Measurements from ENCODE around the gene VPS41.
A peak's percentile ranks its signal among the peaks of the same experiment; 100 is the strongest.

VPS41 gene

DNA sequence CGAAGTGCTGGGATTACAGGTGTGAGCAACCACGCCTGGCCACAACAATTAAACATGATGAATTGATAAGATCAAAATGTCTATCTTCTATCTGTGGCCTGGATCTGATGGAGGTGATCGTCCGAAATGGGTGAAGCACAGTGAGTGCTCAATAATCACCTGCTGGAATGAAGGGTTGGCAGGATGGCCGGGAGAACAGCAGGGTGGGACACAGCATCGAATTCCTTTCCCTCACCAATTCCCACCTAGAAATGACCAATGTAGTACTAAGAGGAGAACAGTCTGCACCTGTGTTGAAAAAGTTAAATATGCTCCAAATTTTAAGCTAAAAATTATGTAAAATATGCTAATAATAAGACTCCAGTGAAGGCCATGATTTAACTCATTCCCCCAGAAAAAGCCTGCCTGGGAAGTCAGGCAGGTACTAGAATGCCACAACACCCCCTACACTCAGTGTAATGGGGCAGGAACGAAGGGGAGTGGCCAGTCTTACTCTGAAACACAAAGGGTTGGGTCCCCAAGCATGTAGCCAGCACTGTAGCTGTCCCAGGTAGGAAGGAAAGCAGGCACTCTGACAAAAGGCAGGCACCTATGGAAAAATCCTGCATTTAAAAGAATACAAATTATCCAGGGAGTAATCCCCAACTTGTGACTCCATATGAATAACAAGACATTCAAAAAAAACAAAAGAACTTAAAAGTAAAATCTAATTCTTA lies 110.3 kb downstream of the VPS41 start:
- no peak for DNase-seq

DNA sequence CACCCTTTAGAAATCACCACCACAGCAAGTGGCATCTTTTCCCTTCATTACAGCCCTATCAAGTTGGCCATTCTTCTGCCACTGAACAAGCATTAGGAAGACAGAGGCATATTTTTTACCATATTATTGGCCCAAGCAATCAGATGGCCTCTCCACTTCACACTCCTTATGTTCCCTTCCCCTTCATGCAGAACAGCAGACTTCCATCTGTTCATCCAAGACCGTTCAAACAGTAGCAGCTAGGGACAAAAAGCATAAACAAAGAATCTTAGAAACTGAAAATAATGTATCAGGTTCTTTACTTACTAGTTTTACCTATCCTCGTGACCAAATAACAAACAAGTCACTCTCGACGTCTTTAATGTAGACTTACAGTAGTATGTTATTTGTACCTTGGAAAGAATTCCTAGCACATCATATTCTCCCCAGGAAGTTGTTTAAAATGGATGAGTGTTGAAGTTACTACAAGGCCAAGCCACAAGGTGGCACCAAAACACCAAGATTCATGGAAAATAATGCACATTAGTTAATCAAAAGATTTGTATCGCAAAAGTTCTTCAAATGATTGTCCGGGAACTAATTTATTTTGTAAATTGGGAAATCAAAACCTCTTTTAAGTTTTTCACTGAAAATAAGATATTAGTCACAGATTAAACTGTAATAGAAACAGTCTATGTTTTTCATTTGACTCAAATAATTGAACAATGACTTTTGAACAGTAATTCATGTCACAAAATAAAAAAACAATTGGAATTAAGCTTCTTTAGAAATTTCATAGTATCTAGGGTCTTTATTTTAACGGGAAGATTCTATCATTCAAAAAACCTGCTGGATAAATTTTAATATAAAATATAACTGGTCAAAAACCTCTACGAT lies 112.1 kb downstream of the VPS41 start:
- peak; percentile 66 to 90 for DNase-seq

DNA sequence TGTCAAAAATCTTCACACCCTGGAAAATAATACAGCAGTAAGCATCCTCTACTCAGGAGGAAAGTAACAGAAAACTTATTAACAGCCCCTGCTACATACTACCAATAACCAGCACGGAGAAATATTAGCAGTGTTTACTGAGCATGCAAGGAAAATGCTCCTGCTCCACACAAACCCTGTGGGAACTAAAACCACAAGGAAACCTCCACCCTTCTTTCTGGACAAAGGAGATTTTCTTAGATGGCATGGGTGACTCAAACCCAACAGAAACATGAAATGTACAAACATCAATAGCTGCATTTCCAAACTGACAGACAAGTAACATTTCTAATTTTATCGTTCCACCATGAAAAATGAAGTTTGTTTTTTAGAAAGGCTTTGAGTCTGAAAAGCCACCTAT lies 113.4 kb downstream of the VPS41 start:
- no peak for DNase-seq

DNA sequence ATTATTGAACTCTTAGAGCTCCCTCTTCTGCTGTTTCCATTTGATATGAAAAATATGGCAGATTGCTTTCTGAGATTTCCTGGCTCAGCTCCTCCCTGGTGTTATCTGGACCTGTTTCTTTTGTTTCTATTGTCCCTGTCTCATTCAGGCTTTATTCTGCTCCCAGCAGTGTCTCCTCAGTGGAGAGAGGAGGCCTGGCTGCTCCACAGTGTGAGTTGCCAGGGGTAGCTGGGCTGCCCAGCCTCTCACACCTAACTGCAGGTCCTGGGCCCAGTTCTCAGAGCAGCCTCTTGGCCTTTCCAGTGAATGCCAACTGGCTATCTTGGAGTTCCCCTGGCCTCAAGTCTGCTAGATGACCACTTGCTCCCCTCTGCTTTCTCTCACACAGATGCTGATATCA lies 127.0 kb downstream of the VPS41 start:
- DNase-seq, result no peak

DNA sequence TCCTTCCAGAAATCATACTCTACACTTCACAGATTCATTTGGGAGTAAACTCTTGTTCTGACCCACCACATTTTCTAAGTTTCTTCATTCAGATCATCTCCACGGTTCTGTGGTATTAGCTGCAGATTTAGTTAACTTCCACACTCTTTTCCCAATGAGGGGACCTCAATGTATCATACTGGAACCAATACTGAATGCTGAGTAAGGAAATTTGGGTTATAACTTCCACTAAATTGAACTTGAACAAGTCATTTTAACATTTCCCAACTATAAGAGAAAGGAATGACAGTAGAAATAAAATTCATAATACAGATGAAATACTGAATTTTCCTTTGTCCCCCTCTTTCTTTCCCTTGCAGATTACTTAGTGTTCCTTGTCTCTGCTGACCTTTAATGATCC lies 131.4 kb downstream of the VPS41 start:
- DNase-seq, result no peak

DNA sequence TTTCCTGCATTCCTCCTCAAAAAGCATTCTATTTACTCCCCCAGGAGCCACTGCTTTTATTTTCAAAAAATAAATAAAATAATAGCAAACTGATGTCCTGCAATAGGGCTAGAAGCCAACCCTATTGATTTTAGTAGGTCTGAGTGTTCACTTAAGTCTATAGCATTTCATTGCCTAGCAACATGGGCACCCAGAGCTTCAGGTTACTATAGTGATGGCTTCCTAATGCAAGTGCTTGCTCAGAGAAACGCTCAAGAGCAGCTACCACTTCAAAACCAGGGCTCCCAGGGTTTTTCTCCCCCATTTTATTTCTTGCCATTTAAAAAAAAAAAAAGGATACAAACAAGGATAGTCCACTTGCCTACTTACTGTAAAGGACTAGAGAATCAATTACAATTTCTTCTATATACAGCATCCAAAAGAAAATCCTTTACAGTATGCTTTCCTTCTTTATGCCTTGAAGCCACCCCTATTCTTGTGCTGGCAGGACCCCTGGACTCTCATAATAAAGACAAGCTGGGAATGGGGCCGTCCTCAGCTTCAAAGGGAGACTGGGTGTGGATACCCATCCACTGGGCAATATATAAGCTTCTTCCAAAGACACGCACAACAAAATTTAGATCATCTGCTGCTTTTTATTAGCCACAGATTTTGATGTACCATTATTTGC lies 133.3 kb downstream of the VPS41 start:
- peak in 1 of 2 experiments; percentile 20 for DNase-seq

DNA sequence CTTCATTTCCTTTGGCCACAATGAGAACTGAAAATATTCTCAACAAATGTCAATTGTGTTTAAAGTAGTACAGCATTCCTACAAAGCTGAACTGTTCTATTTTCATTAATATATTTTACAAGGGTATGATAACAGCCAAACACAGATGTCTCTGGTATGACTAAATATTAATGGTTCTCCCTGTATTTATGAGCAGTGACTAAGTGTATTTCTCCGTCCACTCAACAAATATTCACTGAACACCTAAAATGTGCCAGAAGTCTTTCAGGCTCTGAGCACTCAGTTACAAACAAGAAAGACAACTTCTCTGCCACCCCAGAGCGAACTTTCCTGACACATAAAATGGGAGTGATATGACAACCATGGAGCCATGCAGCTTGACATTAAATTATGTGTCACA lies 135.6 kb downstream of the VPS41 start:
- DNase-seq, result no peak

DNA sequence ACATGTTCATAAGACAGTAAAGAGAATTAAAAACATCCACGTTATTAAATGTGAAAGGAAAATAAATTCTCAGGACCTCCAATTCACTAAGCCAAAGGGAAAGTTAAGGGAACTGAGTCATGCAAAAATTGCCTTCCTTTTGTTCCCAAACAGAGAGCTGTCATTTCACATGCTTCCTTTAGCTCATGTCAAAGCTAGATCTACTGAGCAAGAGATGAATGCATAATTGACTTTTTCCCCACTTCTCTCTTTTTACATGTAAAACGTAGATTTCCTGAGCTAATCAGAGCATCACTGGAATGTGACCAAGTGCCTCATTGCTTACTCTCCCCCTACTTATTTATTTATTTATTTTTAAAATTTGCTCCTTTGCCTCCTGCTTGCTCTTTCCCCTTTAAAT lies 148.8 kb downstream of the VPS41 start:
- no peak for DNase-seq

DNA sequence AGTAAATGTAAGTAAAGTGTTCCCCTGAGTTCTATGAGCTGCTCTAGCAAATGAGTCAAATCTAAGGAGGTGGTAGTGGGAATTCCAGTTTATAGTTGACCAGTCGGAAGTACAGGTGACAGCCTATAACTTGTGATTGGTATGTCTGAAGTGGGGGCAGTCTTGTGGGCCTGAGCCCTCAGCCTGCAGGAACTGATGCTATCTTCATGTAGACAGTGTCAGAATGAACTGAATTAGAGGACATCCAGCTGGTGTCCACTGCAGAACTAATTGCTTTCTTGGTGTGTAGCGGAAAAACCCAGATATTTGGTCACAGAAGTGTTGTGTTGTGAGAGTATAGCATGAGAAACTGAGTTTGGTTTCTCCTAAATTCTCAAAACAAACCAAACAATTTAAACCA lies 150.0 kb downstream of the VPS41 start:
- DNase-seq, result no peak

DNA sequence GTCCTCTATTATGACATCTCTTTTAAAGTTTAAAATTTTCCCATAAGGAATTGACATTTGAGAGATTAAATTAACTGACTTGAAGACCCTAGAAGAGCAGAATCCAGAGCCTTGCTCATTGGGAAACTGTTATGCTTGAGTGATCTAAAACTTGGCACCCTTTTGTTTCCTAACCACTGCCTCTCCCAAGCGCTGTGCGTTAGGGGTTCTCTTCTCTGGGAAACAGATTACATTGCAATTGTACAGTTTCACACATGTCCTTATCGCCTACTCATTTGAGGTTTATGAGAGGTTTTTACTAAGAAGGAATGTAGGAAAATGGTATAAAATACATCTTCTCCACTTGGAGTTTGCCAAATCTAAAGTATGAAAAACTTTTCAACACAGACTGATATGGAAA lies 151.1 kb downstream of the VPS41 start:
- DNase-seq, result no peak

DNA sequence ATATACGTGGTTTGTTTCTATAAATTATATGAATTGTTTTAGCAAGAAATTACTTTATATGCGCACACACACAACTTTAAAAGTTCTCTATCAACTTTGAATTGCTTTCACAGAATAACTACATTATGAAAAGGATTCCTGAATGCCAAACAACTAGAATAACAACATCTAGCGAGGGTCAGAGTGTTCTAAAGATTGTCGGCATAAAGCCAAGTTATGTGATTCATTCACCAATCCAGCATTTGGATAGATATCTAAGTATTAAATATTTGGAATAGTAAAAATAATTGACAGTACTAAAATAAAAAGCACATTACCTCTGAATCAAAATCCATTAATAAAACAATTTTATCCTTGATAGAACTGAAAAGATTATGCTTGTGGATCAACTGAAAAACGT lies 152.5 kb downstream of the VPS41 start:
- DNase-seq, result no peak

DNA sequence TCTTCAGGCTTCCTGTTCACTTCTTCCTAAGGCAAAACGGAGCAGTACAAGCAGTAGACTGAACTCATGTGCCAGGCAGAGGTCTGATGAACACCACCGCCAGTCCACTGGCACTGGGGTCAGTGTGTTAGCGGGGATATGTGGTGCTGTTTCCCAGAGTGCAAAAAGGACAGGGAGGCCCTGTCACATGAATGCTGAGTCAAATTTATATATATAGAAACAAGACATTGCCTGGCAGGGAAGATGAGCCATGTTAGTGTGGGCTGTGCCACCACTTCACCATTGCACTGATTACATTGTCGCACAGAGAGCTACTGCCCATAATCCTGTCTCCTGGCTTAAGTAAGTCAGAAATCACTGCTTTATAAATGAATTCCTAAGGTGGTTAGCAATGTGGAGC lies 155.6 kb downstream of the VPS41 start:
- DNase-seq, result no peak

DNA sequence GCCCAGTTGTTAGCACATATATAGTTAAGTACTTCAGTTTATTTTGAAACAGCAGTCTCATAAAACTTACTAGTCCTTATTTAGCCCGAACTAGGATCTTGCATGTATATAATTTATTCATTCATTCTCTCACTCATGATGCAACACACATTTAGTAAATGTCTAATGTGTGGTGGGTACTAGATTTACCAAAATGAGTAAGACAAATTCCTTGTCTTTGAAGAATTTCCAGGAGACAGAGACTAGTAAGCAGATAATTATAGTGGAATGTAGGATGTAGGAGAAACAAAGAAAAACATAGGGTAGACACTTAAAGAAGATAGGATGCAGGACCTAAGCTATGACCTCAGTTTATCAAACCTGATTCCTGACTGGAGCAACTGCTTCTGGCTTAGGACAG lies 157.6 kb downstream of the VPS41 start:
- no peak for DNase-seq

DNA sequence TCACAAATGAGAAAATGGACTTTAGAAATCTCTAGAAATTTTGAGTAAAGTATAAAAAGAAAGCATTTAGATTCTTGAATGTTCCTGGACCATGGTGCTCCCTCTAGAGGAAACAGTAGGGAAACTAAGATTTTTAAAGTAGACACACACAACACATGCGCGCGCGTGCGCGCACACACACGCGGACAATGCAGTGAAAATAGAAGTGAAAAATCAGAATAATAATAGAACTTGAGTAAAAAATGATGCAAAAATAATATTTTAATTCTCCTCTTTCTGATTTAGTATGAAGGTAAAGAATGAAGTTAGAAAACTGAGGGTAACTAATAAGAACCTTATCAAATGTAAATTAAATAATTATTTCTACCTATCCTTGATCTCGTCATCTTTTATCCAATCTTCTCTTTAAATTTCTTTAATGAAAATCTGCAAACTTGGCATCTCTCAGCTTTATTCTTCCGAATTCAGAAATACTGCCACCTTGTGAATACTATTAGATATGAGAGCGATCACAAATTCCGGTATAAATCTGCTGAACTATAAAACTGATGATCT lies 160.9 kb downstream of the VPS41 start:
- peak in 1 of 2 experiments; percentile 8 for DNase-seq

DNA sequence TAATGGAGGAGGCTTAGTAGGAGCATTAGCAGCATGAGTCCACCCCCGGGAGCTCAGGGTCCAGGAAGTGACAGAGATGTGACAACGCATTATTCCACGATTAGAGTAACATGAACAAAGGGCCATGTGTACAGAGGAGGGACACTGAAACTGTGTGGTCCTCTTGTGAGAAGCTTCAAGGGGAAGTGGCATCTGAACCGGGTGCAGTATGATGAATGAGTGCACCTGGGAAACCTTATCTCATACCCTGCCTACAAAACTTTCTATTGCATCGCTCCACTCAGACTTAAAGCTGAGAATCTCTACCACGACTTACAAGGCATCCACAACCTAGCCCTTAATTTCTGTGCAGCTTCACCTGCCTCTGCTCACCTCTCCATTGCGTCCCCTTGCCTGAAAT lies 162.6 kb downstream of the VPS41 start:
- no peak for DNase-seq

DNA sequence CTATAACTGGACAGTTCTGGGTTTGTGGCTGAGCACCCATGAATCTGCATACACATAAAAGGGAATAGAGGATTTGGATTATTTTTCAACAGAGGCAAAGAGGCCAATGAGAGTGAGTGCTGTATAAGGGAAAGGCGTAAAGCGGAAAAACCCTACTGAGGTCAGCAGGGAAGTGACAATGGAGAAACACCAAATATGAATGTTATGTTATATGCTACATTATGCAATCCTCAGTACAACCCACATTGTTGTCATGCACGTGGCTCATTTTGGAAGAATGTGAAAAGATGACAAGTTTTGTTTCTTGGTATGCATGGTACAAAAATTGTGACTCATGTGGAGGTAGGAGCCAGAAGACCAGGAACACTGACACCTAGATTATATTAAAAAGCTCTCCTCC lies 164.2 kb downstream of the VPS41 start:
- DNase-seq, result no peak

DNA sequence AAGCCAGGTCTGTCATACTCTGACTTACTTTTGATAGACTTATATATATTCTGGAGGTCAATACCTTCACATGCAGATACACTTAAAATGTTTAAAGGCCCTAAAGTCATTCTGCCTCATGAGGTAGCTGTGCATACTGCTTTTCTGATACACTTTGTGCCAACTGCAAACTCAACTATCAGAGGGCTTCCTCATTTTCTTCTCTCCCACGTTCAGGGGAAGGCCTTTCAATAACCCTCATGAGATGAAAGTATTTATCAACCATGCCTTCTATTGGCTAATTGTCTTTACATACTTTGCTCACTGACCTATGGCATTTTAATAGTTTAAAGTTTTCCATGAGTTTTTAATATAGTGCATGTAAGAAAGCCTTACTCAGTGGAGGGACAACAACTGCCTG lies 165.1 kb downstream of the VPS41 start:
- DNase-seq, result no peak

DNA sequence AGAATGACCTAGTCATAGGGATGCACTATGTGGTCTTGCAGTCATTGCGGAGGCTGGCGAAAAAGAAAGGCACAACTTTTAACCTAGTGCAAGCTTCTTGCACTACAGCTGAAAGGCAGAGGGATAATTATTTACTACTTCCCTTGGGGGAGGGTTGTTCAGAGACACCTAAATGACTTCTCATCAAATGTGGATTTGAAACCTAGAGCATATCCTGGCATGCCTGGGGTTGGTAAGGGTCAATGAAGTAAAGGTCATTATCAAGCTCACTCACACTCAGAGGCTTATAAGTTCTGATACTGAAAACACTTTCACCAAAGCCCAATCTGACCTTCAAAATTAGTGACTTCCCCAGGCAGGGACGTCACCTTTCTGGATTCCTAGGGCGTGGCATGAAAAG lies 168.9 kb downstream of the VPS41 start:
- no peak for DNase-seq

DNA sequence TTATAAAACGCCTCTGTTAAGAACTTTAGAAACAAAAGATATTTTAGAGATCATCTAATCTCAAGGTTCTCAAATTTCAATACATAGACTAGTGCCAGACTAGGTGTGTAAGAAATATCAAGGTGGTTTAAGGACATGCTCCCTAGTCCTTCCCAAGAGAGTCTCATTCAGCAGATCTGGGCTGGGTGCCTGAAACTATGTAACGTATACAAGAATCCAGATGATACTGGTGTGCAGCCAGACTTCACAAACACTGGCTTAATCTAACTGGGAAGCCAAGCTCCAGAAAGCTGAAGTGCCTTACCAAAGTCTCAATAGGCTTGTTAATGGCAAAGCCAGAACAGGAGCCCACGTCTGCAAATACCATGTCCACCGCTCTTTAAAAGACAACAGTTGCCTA lies 172.9 kb downstream of the VPS41 start:
- no peak for DNase-seq

DNA sequence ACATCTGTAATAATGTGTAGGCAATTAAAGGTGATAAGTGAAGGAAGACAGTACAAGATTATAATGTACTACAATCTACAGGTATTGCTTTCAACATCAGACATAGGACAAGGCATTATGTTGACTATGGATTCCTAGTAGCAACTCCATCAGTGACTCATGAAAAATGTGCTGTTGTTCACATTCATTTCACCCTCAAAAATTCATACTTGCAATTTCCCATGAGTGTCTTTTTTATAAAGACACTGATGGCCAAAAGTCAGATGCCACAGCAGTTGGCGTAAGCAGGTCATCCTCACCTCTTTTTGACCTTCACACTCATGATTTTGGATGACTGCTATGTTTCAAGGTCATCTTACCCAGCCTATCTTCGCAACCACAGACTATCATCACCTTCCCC lies 177.8 kb downstream of the VPS41 start:
- no peak for DNase-seq

DNA sequence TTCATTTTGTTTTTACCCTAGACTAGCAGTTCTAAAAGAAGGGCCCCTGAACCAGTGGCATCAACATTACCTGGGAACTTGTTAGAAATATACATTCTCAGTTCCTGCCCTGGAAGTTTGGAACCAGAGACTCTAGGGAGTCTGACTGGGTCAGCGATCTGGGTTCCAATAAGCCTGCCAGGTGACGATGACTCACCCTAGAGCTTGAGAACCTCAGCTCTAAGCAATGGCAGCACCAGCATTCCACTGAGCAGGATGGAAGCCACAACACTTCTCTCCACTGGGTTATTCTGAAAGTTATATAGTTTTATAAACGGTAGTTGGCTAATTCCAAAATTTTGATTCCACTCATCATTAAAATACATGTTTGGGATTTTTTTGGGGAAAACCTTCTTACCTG lies 180.8 kb downstream of the VPS41 start:
- DNase-seq, result no peak

DNA sequence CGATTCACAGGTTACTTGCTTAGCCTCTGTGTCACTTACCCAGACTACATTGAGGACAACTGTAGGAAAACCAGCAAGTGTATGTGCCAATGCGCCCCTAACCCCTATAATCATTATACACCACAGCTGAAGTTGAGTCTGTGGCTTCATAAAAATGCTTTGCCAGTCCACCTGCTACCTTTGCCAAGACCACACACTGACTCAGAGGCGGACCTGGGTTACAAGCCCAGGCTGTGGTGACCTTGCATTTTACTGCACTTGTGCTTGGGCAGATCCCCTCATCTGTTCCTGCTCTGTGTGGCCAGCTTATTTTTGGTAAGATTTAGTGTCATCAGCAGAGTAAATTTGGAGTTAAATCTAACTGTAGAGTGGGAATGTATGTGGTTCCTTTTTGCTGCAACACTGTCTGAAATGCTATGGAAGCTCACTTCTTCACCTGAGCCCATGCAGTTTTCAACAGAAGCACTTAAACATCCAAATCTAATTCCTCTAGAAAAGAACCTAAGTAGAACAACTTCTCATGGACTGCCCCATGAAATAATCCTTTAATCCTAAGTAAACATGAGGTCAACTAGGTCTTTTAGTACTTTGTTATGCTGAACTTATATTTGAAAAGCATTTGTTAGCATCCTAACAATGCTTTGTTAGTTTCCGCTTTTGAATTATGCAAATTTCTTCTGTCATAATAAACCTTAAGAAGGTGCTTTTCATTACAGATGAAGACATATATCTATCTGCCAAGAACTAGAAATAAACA lies 181.6 kb downstream of the VPS41 start:
- DNase-seq, result no peak

DNA sequence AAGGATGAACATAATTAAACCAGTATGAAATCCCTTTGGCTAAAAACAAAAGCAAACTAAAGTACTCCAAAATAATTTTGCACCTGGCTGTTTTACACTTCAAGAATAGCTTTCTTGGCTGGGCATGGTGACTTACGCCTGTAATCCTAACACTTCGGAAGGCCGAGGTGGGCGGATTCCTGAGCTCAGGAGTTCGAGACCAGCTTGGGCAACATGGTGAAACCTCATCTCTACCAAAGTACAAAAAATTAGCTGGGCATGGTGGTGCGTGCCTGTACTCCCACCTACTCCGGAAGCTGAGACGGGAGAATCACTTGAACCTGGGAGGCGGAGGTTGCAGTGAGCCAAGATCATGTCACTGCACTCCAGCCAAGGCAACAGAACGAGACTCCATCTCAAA lies 185.7 kb downstream of the VPS41 start:
- DNase-seq, result no peak
